ENCODE data around the gene GPR158.

- TF ChIP-seq, protein P1, sequence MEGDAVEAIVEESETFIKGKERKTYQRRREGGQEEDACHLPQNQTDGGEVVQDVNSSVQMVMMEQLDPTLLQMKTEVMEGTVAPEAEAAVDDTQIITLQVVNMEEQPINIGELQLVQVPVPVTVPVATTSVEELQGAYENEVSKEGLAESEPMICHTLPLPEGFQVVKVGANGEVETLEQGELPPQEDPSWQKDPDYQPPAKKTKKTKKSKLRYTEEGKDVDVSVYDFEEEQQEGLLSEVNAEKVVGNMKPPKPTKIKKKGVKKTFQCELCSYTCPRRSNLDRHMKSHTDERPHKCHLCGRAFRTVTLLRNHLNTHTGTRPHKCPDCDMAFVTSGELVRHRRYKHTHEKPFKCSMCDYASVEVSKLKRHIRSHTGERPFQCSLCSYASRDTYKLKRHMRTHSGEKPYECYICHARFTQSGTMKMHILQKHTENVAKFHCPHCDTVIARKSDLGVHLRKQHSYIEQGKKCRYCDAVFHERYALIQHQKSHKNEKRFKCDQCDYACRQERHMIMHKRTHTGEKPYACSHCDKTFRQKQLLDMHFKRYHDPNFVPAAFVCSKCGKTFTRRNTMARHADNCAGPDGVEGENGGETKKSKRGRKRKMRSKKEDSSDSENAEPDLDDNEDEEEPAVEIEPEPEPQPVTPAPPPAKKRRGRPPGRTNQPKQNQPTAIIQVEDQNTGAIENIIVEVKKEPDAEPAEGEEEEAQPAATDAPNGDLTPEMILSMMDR (IDR thresholded peaks at IDR 0.05; ENCODE audit: insufficient read depth, low read length, poor library complexity, severe bottlenecking), result no peak
- no peak for TF ChIP-seq EZH2phosphoT487 (conservative IDR thresholded peaks at IDR 0.05; ENCODE audit: low read length)
Observed at GRCh38 chr10:25288181-25288580, 113.4 kb downstream of the GPR158 start.
